HCT116 (cell line): ENCODE data around the gene HNRNPH3.

Source experiments
- CTCF ChIP-seq, 3 experiments: fragments of 200-600 bp in 1 of 3; sonication (generic) in 1 of 3; IDR thresholded peaks in 2 of 3; conservative IDR thresholded peaks in 1 of 3; 2 replicates each; pipeline ENCODE4 v1.5.1; 2012 to 2017; ENCODE audit warnings: low read depth in 2 of 3, low read length in 2 of 3, antibody characterized with exemption in 1 of 3, borderline replicate concordance in 1 of 3, control low read depth in 1 of 3, mild to moderate bottlenecking in 1 of 3, mixed read lengths in 1 of 3, mixed run types in 1 of 3, moderate library complexity in 1 of 3; ENCODE audit not compliant: insufficient read depth in 1 of 3
- ELF1 ChIP-seq: IDR thresholded peaks from 2 replicates; pipeline ENCODE4 v1.6.1; 2012; ENCODE audit warnings: low read depth, borderline replicate concordance
- JUND ChIP-seq: IDR thresholded peaks from 2 replicates; pipeline ENCODE4 v1.6.1; 2012
- MAX ChIP-seq: IDR thresholded peaks from 2 replicates; pipeline ENCODE4 v1.6.1; 2012
- POLR2A ChIP-seq: IDR thresholded peaks from 2 replicates; pipeline ENCODE4 v1.7.0; 2011; ENCODE audit warnings: borderline replicate concordance; ENCODE audit not compliant: insufficient read depth, insufficient read length; ENCODE audit errors: extremely low read depth
- SIN3A ChIP-seq: IDR thresholded peaks from 2 replicates; pipeline ENCODE4 v1.6.1; 2012; ENCODE audit warnings: low read depth
- SRF ChIP-seq: IDR thresholded peaks from 2 replicates; pipeline ENCODE4 v1.6.1; 2012; ENCODE audit warnings: low read depth

- TF ChIP-seq CTCF (IDR thresholded peaks at IDR 0.05 in 2 of 3, conservative IDR thresholded peaks at IDR 0.05 in 1 of 3; ENCODE audit: borderline replicate concordance in 1 of 3, insufficient read depth in 1 of 3, low read depth in 2 of 3, low read length in 2 of 3) (no peak), MAX (no peak), POLR2A (no peak), JUND (no peak), SRF (no peak), SIN3A (no peak), ELF1 (no peak)
These were observed 3.7 kb upstream of the HNRNPH3 start for GRCh38 chr10:68327889-68328786.
